ENCODE data around the gene MDH1.

The MDH1 gene

DNA sequence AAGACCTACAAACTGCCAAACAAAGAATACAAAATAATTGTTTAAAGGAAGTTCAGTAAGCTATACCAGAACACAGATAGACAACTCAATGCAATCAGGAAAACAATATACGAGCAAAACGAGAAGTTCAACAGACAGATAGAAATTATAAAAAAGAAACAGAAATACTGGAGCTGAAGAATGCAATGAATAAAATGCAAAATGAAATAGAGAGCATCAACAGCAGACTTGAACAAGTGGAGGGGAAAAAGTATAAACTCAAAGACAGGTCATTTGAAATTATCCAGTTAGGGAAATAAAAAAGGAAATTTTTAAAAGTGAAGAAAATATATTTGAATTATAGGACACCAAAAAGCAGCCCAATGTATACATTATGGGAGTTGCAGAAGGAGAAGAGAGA, 43.6 kb downstream of the MDH1 start:
- no peak for DNase-seq (ENCODE audit: low read depth, low spot score)

DNA sequence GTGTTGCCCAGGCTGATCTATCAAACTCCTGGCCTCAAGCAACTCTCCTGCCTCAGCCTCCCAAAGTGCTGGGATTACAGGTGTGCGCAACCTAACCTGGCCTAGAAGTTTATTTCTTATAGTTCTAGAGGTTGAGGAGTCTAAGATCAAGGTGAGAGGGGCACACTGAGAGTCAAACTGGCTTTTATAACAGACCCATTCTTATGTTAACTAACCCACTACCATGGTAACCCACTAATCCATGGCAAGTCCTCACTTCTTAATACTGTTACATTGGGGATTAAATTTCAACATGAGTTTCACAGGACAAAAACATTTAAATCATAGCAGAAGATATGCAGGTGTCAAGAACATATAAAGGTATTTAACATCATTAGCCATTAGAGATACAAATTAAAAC, 50.6 kb downstream of the MDH1 start:
- no peak for DNase-seq (ENCODE audit: low read depth, low spot score)

DNA sequence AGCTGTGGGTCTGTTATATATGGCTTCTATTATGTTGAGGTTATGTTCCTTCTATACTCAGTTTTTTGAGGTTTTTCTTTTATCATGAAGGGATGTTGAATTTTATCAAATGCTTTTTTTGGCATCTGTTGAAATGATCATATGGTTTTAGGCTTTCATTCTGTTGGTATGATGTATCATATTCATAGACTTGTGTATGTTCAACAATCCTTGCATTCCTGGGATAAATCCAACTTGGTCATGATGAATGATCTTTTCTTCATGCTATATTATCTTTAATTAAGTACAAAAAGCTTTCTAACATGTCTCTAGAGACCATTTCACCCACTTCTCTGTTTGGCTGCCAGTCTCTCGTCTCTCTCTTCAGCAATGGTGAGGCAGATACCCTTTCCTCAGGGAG, 54.2 kb downstream of the MDH1 start:
- DNase-seq (ENCODE audit: low read depth, low spot score), result no peak

DNA sequence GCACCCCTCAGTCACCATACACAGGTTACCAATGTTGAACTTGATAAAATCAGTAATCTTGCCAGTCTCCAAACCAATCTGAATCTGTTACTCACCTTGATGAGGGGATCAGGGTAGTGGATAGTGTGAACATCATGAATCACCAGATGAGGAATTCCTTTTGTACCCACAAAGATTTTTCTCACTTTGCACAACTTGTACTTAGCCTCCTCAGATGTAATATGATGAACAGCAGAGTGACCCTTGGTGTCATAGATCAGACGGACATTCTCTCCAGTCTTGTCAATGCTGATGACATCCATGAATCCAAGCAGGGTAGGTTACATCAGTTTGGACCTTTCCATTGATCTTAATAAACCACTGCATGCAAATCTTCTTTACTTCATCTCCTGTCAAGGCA, 54.7 kb downstream of the MDH1 start:
- no peak for DNase-seq (ENCODE audit: low read depth, low spot score)

DNA sequence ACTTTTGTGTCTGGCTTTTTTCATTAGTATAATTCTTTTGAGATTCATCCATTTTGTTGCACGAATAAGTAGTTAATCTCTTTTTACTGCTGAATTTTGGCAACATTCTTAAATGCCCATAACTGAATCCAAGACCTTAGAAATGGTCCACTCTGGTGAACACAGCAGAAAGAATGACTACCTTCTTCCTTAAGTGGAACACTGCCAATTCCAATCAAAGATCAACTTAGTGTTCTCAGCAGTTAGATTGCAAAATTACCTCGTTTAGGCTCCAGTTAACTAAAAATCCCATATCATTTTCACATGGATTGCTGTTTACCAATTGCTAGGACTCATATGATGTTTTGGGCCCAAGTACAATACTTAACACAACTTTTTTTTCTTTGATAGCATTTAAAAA, 59.9 kb downstream of the MDH1 start:
- DNase-seq (ENCODE audit: low read depth, low spot score), result no peak

DNA sequence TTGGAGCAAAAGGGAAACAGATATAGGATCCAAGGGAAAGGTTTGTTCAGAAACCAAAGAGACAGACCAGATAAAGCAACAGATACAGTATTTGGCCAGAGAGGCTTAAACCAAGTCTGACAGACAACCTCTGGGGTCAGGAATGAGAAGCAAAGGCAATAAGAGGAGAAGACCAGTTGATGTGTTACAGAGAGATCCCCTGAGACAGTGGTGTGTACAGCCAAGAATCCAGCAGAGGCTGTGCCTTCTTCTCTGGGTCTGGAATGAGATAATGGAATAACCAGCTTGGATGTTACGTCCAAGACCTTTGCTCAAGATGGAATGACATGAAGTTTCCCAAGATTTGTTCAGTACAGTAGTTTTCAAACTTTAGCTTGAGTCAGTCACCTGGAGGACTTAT, 61.1 kb downstream of the MDH1 start:
- DNase-seq (ENCODE audit: low read depth, low spot score), result no peak

DNA sequence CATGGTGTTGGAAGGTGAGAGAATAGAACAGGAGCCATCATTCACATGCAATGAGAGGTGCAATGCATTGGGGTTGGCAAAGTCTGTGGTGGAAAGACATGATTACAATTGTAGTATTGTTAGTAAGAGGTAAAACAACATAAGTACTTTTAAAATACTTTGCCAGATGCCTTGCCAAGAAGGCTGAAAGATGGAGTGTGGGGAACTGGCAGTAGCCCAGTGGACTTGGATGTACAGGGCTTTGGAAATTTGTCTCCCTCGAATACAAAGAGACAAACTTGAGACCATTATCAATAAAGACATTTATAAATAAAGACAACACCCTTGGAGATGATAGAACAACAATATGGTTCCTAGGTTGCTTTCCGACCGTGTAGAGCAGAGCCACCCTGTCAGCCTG, 62.0 kb downstream of the MDH1 start:
- no peak for DNase-seq (ENCODE audit: low read depth, low spot score)

DNA sequence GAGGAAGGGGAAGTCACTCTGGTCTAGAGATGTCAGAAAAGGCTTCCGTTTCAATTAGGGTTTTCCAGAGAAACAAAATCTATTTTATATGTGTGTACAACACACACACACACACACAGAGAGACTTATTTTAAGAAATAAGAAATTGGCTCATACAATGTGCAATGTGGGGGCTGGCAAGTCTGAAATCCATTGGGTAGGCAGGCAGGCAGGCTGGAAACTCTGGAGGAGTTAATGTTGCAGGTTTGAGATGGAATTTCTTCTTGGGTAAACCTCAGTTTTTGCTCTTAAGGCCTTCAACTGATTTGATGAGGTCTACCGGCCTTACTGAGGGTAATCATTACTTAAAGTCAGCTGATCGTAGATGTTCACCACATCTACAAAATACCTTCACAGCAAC, 62.6 kb downstream of the MDH1 start:
- no peak for DNase-seq (ENCODE audit: low read depth, low spot score)

DNA sequence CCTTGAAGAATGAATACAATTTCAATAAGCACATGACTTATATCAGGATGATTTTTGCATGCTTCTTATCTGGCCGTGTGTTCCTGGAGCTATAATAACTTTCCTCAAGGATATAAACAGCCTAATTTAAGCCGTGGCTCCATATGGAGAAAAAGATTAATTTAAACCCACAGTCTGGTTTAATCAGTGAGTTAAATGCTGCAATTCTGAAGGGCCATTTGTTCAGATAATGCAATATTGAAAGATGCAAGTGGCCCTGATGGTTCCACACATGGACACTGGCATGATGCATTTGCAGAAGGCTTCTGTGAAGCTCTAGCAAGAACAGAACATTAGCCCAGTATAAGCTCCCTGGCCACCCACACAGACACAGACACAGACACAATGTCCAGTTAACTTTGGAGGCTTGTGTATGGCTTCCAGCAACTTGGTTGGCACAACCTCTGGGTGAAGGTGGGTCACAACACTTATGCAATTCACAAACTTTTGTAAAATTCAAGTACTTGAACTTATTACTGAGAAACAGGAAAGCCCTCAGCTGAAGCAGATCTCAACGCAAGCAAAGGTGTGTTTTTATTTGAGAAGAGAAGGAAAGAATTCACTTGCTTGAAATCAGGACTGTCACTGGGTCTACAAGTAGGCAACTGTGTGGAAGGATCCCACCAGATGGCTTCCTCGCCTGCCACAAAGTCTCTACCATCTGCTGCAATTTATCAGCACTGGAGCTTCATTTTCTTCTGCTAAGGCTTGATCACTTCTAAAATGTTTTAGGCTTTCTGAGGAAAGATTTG, 63.3 kb downstream of the MDH1 start:
- DNase-seq (ENCODE audit: low read depth, low spot score), result no peak

DNA sequence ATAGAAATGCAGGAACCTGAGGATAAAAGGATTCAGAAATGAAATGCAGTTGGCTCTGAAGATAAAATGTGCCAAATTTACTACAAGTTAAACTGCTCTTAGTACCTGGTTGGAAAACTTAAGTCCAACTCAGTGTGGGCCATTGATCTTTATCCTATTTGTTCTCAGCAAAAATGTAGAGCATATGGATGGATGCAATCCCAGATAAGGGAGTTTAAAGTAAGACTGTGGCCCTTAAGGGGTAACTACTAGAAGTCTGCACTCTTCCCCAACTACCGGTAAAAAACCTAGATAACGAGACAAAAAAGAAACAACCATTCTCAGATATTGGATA, 63.9 kb downstream of the MDH1 start:
- DNase-seq (ENCODE audit: low read depth, low spot score), result no peak

DNA sequence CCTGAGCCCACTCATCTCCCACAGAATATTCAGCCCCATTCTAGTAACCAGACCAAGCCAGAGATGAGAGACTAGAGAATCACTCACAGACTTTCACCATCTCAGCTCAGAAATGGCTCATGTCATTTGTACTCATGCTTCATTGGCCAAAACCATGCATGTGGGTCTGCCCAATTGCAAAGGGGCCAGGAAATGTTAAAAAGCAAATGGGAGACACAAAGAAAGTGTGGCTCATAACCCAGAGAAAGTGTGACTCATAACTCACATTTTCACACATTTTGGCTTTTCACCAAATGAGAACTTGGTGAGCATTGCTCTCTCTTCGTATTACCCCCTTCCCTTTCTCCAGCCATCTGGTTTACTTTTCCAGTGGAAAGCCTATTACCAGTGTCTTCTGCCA, 66.2 kb downstream of the MDH1 start:
- DNase-seq (ENCODE audit: low read depth, low spot score), result no peak
